H54 (cell line): ENCODE data around the gene PSMA5.
"Not testable (repeated sequence)": the region's sequence is repeated elsewhere in the genome, so short reads cannot be mapped to it uniquely, and the experiment has no call there.

Experiments used
- DNase-seq: peaks from one replicate; pipeline ENCODE4 v3.0.0; 2011; ENCODE audit warnings: low spot score, mixed read lengths; ENCODE audit not compliant: insufficient read length
- FAIRE-seq: peaks from 3 replicates; lab custom pipeline; 2011; peaks lifted over from hg19 to GRCh38; lab: Jason Lieb, UNC
- POLR2A ChIP-seq: IDR thresholded peaks from 2 replicates; pipeline ENCODE4 v1.6.1; 2011; ENCODE audit warnings: low read depth, mild to moderate bottlenecking, low read length

Gene PSMA5

DNA sequence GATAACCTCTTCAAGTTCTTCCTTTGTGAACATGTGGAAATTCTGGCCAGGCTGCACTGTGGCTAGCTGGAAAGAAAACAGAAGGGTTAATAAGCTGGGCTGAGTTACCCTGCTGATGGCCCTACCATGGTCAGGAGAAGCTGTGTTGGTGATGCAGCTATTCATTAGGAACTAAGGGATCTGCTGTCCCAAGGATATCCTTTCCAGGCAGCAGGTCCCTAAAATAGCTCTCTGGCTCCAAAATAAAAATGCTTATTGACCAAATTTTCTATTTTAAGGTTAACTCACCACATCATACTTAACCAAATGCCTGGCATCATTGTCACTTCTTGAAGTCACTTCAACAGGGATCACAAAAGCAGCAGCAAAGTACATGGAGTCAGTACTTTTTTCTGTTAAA is 24.2 kb downstream of the PSMA5 start:
- no peak for FAIRE-seq
- TF ChIP-seq POLR2A = no peak
- no peak for DNase-seq

DNA sequence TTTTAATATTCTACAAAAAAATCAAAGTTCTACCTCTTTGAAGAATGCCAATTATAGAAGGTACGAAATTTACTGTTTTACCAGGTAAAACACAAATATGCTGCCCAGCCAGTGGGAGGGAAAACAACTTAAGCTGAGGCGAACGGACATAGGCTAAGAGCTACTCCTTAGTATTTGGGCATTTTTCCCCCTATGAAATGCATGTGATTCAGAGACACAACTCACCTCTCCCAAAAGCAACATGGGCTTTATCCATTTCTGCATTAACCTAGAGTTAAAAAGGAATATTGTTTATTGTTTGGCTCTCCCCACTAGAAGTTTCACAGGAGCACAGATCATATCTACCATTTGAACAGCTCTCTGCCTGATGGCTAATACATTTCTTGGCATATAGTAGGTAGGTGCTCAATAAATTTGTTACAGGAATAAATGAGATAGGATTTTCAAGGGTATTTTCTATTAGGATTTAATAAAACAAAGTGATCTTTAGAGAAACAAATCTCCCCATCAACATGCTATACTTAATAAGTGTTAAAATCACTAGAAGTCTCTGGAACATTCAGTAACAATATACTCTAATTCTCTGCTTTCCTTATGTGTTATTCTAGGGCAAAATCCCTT is 26.1 kb downstream of the PSMA5 start:
- DNase-seq = no peak
- no peak for TF ChIP-seq POLR2A
- no peak for FAIRE-seq

- TF ChIP-seq POLR2A = no peak
- peak; percentile 77 for FAIRE-seq
- peak; percentile 22 for DNase-seq
These were observed 26.8 kb downstream of the PSMA5 start for GRCh38 chr1:109399326-109399957.

GRCh38 chr1:109398343-109399225 is 27.7 kb downstream of the PSMA5 start:
- FAIRE-seq = no peak
- DNase-seq = no peak
- TF ChIP-seq POLR2A = no peak

- FAIRE-seq = peak; percentile 57
- DNase-seq = peak; percentile 86
- TF ChIP-seq POLR2A = peak; percentile 69; the same call in 1 of the 2 replicates
These were observed 28.5 kb downstream of the PSMA5 start, which contains the start of gene SORT1 for GRCh38 chr1:109397581-109398342. Gene SORT1, minus strand, starts transcription at chr1:109397918. Its CDS starts 26 bp downstream, at chr1:109397892.

GRCh38 chr1:109396871-109397580 is 29.2 kb downstream of the PSMA5 start:
- DNase-seq (no peak), FAIRE-seq (peak; percentile 48)
- no peak for TF ChIP-seq POLR2A

GRCh38 chr1:109396513-109396839 is 29.8 kb downstream of the PSMA5 start:
- no peak for DNase-seq
- FAIRE-seq = no peak
- TF ChIP-seq POLR2A = no peak

- FAIRE-seq (peak; percentile 11), DNase-seq (no peak)
- TF ChIP-seq POLR2A = no peak
These were observed 30.4 kb downstream of the PSMA5 start for GRCh38 chr1:109395602-109396512.

GRCh38 chr1:109395282-109395599 is 31.0 kb downstream of the PSMA5 start:
- not testable (repeated sequence) for FAIRE-seq, DNase-seq

DNA sequence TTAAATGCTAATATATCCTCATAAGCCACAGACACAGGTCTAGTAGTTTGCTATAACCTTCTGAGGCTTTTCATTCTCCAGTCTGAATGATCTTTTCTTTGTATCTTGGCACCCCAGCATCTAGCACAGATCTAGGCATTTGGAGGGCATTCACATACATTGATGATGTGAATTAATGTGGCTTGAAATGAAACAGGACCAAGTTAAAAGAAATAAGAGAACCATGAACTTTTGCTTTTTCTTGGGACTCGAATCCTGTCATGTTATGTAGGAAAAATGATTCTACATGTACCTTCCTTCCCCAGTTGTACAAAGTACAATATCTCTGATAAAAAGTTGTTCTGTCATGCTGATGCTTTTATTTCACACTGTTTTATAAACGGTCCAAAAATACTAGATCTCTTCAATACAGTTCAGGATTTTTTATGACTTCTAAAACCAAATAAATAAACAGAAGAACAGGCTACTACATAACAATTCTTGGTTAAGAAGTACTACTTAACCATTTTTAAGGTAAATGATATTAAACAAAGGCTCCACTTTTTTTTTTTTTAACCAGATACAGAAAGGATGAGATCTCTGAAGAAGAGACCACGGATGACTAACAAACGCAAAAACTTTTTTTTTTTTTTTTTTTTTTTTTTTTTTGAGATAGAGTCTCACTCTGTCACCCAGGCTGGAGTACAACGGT is 31.5 kb downstream of the PSMA5 start:
- no peak for DNase-seq
- no peak for TF ChIP-seq POLR2A
- no peak for FAIRE-seq

DNA sequence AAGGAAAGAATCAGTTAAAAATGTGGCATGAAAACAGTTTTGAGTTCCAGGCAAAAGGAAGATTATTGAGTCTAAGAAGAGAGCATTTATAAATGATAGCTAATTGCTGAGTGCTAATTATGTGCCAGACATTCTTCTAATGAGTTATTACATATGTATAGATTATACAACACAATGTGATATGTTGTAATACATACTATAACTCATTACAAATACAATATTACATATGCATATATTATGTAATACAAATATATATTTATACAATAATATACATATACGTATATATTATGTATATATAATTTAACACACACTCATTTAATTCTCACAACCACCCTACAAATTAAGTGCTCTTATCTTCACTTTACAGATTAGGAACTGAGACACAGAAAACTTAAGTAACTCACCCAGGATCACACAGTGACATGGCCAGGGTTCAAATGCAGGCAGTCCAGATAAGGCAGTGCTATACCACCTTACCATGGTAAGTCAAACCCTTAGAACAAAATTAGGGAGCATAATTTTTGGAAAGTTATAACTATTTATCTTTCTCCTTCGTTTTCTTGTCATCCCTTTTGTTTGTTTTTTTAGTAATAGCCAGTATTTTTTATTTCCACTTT is 32.5 kb downstream of the PSMA5 start:
- TF ChIP-seq POLR2A = no peak
- FAIRE-seq (no peak), DNase-seq (no peak)
